NCI-H446 (cell line): ENCODE measurements around the gene UBE2C.
"Not testable (repeated sequence)": the region's sequence is repeated elsewhere in the genome, so short reads cannot be mapped to it uniquely, and the experiment has no call there.

Experiments
- DNase-seq, 2 experiments: peaks; one replicate each; lab custom pipeline; 2025; lab: John Stamatoyannopoulos, UW

The UBE2C gene

DNA sequence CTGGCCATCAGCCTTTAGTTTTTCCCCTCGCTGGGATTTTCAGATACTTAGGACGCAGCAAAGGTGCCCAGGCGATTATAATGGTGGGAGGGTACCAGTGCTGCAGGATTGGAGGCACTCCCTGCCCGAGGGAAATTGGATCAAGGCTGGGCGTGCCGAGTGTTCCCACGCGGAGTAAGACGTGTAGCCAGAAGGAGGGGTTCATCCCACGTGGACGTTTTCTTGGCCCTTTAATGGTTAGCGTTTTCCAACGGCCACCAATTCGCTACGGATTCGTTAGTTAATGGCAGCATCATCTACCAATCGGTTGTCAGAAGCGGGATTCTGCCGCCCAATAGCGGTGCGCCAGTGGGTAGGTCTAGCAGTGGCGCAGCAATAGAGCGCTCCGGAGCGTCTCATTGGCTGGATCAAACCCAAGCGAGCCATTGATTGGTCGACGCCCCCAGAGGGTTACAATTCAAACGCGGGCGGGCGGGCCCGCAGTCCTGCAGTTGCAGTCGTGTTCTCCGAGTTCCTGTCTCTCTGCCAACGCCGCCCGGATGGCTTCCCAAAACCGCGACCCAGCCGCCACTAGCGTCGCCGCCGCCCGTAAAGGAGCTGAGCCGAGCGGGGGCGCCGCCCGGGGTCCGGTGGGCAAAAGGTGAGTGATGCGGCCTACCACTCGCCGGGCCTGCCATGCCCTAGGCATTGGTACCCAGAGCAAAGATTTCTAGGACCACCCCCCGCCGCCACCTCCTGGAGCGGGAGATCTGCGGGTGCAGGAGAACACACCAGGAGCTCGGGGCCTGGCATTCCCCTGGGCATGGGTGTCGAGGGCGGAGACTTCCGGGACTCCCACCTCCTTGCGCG lies at the start of gene UBE2C:
Gene UBE2C (plus strand): TSS at position 488 of the 849 bp plus-strand sequence. CDS start 52 bp downstream, at position 540.
- DNase-seq: peak; percentile 98 to 100

- not testable (repeated sequence) for DNase-seq
Observed at GRCh38 chr20:45764618-45765282, 47.7 kb upstream of the UBE2C start.

DNA sequence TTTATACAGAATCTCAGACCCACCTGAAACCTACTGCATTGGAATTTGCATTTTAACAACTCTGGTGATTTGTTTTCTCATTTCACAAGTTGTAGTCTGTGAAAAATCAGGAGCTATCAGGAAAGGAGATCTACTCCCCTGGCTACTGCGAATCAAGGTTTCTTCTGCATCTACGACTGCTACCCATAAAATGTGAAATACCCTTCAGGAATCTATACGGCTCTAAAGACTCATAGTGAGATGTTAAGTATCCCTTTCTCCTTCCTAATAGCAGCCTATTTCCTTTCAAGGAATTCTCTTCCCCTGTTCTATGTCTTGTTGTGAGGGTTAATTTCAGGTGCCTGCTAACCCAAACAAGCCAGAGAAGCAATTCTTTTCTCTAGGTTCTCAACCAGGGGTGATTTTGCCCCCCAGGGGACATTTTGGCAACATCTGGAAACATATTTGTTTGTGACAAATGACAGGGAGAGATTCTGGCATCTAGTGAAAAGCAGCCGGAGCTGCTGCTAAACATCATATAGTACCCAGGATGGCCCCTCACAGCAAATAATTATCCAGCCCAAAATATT lies 47.1 kb upstream of the UBE2C start:
- no peak for DNase-seq

DNA sequence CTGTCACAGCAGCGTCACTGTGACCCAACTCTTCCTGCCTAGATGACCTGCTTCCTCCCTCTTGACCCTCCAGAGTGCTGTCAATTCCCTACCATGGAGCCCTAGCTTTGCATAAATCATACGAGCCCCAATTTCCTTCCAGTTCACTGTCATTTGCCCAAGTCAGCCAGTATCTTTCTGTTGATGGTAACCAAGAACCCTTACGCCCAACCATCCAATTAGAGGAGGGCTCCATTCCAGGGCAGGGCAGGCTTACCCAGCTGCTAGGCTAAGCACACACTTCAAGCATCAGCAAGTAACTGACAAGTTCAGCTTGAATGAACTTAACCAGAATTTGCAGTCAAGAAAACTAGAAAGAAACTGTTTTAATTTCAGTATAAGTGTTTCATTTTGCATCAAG lies 46.5 kb upstream of the UBE2C start:
- DNase-seq: no peak

DNA sequence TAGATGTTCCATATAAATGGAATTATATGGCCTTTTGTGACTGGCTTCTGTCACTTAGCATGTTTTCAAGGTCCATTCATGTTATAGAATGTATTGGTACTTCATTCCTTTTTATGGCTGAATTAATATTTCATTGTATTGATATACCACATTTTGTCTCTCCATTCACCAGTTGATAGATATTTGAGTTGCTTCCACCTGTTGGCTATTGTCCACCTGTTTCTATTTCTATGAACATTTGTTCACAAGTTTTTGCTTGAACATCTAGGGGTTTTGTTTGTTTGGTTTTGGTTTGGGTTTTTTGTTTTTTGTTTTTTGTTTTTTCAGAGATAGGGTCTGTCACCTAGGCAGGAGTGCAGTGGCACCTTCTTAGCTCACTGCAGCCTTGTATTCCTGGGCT lies 44.0 kb upstream of the UBE2C start:
- no peak for DNase-seq

GRCh38 chr20:45771182-45771759 lies 41.2 kb upstream of the UBE2C start:
- DNase-seq: peak; percentile 77 to 83

- no peak for DNase-seq
Observed at GRCh38 chr20:45772693-45773092, 39.8 kb upstream of the UBE2C start.

GRCh38 chr20:45774945-45775344 lies 37.5 kb upstream of the UBE2C start:
- DNase-seq: no peak

DNA sequence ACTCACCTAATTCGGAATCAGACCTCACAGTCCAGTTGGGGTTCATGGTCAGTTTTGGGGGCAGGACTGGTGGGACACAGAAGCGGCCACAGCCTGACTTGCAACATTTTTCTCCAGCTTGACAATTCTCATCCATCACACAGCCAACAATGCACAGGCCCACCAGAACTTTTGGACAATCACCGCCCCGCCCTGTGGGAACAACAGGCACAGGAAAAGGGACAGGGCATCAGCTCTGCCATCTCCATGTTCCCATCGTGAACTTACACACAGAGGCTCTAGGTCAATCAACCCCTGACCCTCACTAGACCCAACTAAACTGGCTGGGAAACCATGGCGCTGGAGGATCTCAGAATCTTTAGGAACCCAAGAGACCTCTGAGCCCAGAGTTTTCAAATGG lies 37.0 kb upstream of the UBE2C start:
- no peak for DNase-seq

GRCh38 chr20:45776931-45777330 lies 35.5 kb upstream of the UBE2C start:
- no peak for DNase-seq

GRCh38 chr20:45779011-45779915 lies 33.2 kb upstream of the UBE2C start:
- no peak for DNase-seq

DNA sequence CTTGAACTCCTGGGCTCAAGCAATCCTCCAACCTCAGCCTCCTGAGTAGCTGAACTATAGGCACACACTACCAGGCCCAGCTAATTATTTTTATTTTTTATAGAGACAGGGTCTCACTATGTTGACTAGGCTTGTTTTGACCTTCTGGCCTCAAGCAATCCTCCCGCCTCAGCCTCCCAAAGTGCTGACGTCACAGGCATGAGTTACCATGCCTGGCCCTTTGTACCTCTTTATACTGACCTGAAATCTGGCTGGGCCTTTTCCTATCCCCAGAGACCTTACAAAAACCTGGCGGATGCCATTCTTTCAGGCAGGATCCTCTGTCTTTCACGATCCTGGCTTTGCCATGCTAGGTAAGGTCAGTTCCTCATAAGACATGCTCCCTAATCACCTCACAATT lies 32.3 kb upstream of the UBE2C start:
- no peak for DNase-seq

DNA sequence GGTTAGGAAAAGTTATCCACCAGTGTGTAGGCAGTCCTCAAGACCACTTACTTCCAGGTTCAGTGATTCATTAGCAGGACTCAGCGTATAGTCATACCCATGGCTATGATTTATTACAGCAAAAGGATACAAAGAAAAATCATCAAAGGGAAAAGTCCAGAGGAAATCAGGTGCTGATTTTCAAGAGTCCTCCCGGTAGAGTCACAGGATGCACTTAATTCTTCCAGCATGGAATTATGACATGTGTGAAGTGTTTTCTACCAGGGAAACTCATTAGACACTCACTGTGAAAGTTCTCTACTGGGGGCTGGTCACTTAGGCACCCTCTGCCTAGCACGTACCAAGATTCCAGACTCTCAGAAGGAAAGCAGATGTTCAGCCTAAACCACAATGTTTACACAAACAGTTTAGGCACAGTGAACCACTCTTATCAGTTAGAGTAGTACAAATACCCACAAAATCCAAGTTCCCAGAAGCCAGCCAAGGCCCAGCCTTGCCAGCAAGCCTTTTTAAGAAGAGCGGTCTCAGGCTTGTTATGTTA lies 31.0 kb upstream of the UBE2C start:
- DNase-seq: no peak

DNA sequence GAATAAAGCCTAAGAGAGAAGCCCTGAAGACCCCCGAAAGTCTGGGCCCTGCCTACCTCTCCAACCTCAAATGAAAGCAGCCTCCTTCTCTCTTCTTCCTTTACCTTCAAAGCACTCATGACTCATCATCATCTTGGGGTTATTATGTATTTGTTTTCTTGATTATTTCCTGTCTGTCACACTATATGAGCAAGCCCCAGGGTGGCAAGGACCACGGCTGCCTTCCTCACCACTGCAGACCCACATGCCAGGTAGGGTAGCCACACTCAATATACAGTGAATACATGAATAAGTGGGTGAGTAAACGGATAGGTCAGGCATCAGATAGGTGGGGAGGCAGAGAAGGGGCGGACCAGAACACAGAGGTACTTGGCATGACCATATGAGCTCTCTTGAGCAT lies 29.6 kb upstream of the UBE2C start:
- no peak for DNase-seq

- peak in 1 of 2 experiments; percentile 10 for DNase-seq
Observed at GRCh38 chr20:45783656-45784294, 28.7 kb upstream of the UBE2C start.

DNA sequence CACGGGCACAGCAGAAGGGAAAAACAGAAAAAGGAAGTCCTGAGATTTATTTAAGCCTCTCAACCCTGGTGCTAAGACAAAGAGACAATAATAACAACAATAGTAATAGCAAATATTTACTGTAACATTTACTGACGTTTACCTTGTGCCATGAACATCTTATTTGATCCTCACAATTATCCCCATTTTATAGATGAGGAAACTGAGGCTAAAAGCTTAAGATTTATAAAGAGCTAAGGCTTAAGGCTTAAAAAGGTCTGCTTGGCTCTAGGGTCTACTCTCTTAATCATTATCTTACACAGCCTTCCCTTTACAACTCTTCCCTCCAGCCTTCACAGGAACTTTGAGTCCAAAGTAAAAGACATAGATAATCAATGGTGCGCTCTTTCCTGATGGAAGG lies 24.1 kb upstream of the UBE2C start:
- no peak for DNase-seq

GRCh38 chr20:45792317-45793118 lies 19.9 kb upstream of the UBE2C start:
- DNase-seq: no peak

GRCh38 chr20:45796337-45797065 lies 15.9 kb upstream of the UBE2C start:
- no peak for DNase-seq

- DNase-seq: not testable (repeated sequence)
Observed at GRCh38 chr20:45797510-45797909, 14.9 kb upstream of the UBE2C start.
